ENCODE results near the gene SMDT1. TPM values are rescaled to one million over a fixed set of nuclear protein-coding genes. Genes with fewer than 3 reads are reported as not detected.

The SMDT1 gene
- total and polyA plus RNA-seq, 2 of the 4 experiments (the other 2 are of a cell fraction) = 2.3 to 15.7 TPM

- H3K27me3 ChIP-seq (ENCODE audit: control insufficient read depth, insufficient read depth, low read length) = no peaks in the 10 kb centered on the region
- H2AK5ac ChIP-seq (ENCODE audit: low read depth, low read length) = no peak overlapping the region
- no peak overlapping the region for H3K56ac ChIP-seq (ENCODE audit: extremely low read depth, insufficient read depth, low read length)
- peaks cover 0 to 32% of the 10 kb centered on the region in 2 experiments; a peak in 3 of 4 replicates for H3K79me1 ChIP-seq (ENCODE audit: low read depth in 1 of 2, low read length in 2 of 2)
- intact Hi-C loops (cut with micrococcal nuclease) = no loop called here
- in situ Hi-C loops (cut with MboI; ENCODE audit: low sequenced_read_pairs) = no loop called here
- no TSS peak for BruUV-seq (replicated peaks)
- H3K14ac ChIP-seq (replicated peaks; ENCODE audit: low read depth, low read length) = no peak overlapping the region
- TF ChIP-seq CTCF (conservative IDR thresholded peaks at IDR 0.05; ENCODE audit: low read depth, low read length) (no peak), SMC3 (IDR thresholded peaks at IDR 0.05; ENCODE audit: low read depth, low read length) (no peak), USF2 (IDR thresholded peaks at IDR 0.05; ENCODE audit: low read depth, low read length) (no peak), BHLHE40 (IDR thresholded peaks at IDR 0.05; ENCODE audit: low read depth, low read length) (no peak), NFE2L2 (IDR thresholded peaks at IDR 0.05; ENCODE audit: low read depth, low read length) (no peak), RCOR1 (IDR thresholded peaks at IDR 0.05; ENCODE audit: insufficient replicate concordance, low read length) (no peak), ELK1 (IDR thresholded peaks at IDR 0.05; ENCODE audit: borderline replicate concordance, low read depth, low read length) (no peak), POLR2A (IDR thresholded peaks at IDR 0.05; ENCODE audit: low read depth, low read length) (no peak), MAZ (IDR thresholded peaks at IDR 0.05; ENCODE audit: borderline replicate concordance, low read depth, low read length) (no peak), FOS (IDR thresholded peaks at IDR 0.05; ENCODE audit: low read depth, low read length) (no peak), CEBPB (IDR thresholded peaks at IDR 0.05; ENCODE audit: low read depth, low read length) (no peak), CHD1 (IDR thresholded peaks at IDR 0.05; ENCODE audit: low read depth, low read length) (no peak), RAD21 (IDR thresholded peaks at IDR 0.05; ENCODE audit: low read length) (no peak), MXI1 (IDR thresholded peaks at IDR 0.05; ENCODE audit: borderline replicate concordance, low read depth, low read length) (no peak), MAFK (IDR thresholded peaks at IDR 0.05; ENCODE audit: low read depth, low read length) (no peak), RFX5 (IDR thresholded peaks at IDR 0.05; ENCODE audit: low read depth, low read length) (no peak)
- no peak overlapping the region for H4K91ac ChIP-seq (ENCODE audit: insufficient read depth, low read depth, low read length)
- no peak overlapping the region for H2BK5ac ChIP-seq (ENCODE audit: low read depth, low read length, poor library complexity, severe bottlenecking)
- ChIA-PET CTCF (no interaction called here), POLR2A (ENCODE audit: unreplicated experiment) (no interaction called here)
- H3K18ac ChIP-seq (ENCODE audit: low read depth, low read length) = no peak overlapping the region
- peaks cover 3% of the 10 kb centered on the region for H3K4me1 ChIP-seq (ENCODE audit: control insufficient read depth, insufficient read depth, low read length)
- no peak overlapping the region for H3K23ac ChIP-seq (ENCODE audit: low read depth, low read length)
- no peak overlapping the region for H4K5ac ChIP-seq (ENCODE audit: low read depth, low read length)
- H3K4me3 ChIP-seq (ENCODE audit: insufficient read depth, low read depth, low read length) = no peak overlapping the region
- H2BK120ac ChIP-seq (ENCODE audit: low read depth, low read length) = no peak overlapping the region
- 0 out of 2 replicates have a peak, but pooled peaks cover 5% of the 10 kb centered on the region for H3K9me1 ChIP-seq (ENCODE audit: insufficient read depth, low read length)
- no peak overlapping the region for H2AK9ac ChIP-seq (replicated peaks; ENCODE audit: low read depth, low read length, poor library complexity)
- H3K9ac ChIP-seq (ENCODE audit: low read depth, low read length) = no peak overlapping the region
- ATAC-seq (ENCODE audit: low read depth) = no peak
- H2BK15ac ChIP-seq (ENCODE audit: low read depth, low read length) = no peak overlapping the region
- no peak for DNase-seq
- H3K9me3 ChIP-seq (ENCODE audit: control insufficient read depth, insufficient read depth, low read length) = no peaks in the 10 kb centered on the region
- H3K36me3 ChIP-seq (ENCODE audit: control insufficient read depth, insufficient read depth, low read length) = peaks cover 21% of the 10 kb centered on the region
- H2BK20ac ChIP-seq (ENCODE audit: low read depth, low read length) = no peak overlapping the region
- no peak overlapping the region for H2AFZ ChIP-seq (replicated peaks; ENCODE audit: low read length, poor library complexity)
- no peak overlapping the region for H3K4me2 ChIP-seq (ENCODE audit: low read depth, low read length)
- dilution Hi-C loops (cut with HindIII; ENCODE audit: low sequenced_read_pairs, unreplicated experiment) = no loop called here
- H4K8ac ChIP-seq (ENCODE audit: low read depth in 2 of 2, low read length in 2 of 2) = no peak overlapping the region
- WGBS, 2 experiments (ENCODE audit: extremely low coverage in 2 of 2, insufficient read length in 1 of 2) = 98% methylated on average over 8 of the region's 10 CpGs; no CpG with 5 or more reads in 1 of the 2 experiments
- H3K27ac ChIP-seq (ENCODE audit: insufficient read depth, low read length) = no peak overlapping the region
- H3K4ac ChIP-seq (ENCODE audit: low read depth, low read length) = no peak overlapping the region
- 0 out of 2 replicates have a peak, but pooled peaks cover 4% of the 10 kb centered on the region for H4K20me1 ChIP-seq (ENCODE audit: insufficient read depth, low read length)
Observed at GRCh38 chr22:42066937-42067336, 12.6 kb upstream of the SMDT1 start.
